T1000 (cell line): ENCODE data around the gene PCSK4.
A peak's percentile ranks its signal among the peaks of the same experiment; 100 is the strongest.

ENCODE experiments used
- DNase-seq: peaks from one replicate; lab custom pipeline; 2025; ENCODE audit warnings: mixed read lengths; lab: John Stamatoyannopoulos, UW

Gene PCSK4

GRCh38 chr19:1438035-1438932, 51.9 kb downstream of the PCSK4 start, which contains the start of gene RPS15:
Gene RPS15 (plus strand): TSS chr19:1438396. CDS start chr19:1438426, 30 bp downstream.
- peak; percentile 94 for DNase-seq

DNA sequence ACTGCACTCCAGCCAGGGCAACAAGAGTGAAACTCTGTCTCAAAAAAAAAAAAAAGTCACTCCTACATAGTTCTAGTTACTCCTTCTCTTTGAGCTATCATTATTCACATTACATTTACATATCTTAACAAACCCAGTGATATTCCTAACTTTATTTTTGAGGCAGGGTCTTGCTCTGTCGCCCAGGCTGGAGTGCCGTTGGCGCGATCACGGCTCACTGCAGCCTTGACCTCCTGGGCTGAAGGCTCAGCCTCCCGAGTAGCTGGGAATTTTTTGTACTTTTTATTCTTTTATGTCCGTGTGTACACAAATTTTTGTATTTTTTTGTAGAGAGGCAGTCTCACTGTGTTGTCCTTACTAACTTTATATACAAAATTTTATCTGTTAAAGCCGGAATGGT, 52.5 kb downstream of the PCSK4 start:
- no peak for DNase-seq

- no peak for DNase-seq
Observed at GRCh38 chr19:1435378-1435989, 54.7 kb downstream of the PCSK4 start.

GRCh38 chr19:1434577-1435060, 55.5 kb downstream of the PCSK4 start:
- no peak for DNase-seq

GRCh38 chr19:1434040-1434366, 56.1 kb downstream of the PCSK4 start:
- no peak for DNase-seq

GRCh38 chr19:1433119-1434039, 56.8 kb downstream of the PCSK4 start:
- no peak for DNase-seq

- no peak for DNase-seq
Observed at GRCh38 chr19:1432507-1432887, 57.7 kb downstream of the PCSK4 start.

- DNase-seq, result no peak
Observed at GRCh38 chr19:1431759-1432506, 58.2 kb downstream of the PCSK4 start.
